ENCODE data around the gene PCED1B.

GRCh38 chr12:47282206-47282605 is 202.8 kb downstream of the PCED1B start:
- TF ChIP-seq CTCF (IDR thresholded peaks at IDR 0.05) (no peak), POLR2A (IDR thresholded peaks at IDR 0.05) (no peak)
